GM12878 (cell line): Measurements from ENCODE around the gene ZNF397. TPM values are rescaled to one million over a fixed set of nuclear protein-coding genes. Genes with fewer than 3 reads are reported as not detected.

Experiments
- ASH2L ChIP-seq: fragments of 300-600, 200-600 bp; sonication (generic); IDR thresholded peaks from 2 replicates; pipeline ENCODE4 v1.6.1; 2017; ENCODE audit warnings: low read depth, mild to moderate bottlenecking, borderline replicate concordance
- ATF7 ChIP-seq: fragments of 450-650 bp; IDR thresholded peaks from 2 replicates; pipeline ENCODE4 v1.6.1; 2016; ENCODE audit warnings: low read depth, mild to moderate bottlenecking
- CHD2 ChIP-seq: IDR thresholded peaks from 2 replicates; pipeline ENCODE4 v1.6.1; 2011; ENCODE audit warnings: low read depth, low read length, improper control_type of control experiment, borderline replicate concordance
- CREB1 ChIP-seq: IDR thresholded peaks from 2 replicates; pipeline ENCODE4 v1.6.1; 2012; ENCODE audit warnings: low read depth, mild to moderate bottlenecking, inconsistent platforms
- ELK1 ChIP-seq: IDR thresholded peaks from 2 replicates; pipeline ENCODE4 v1.6.1; 2012; ENCODE audit warnings: low read depth, low read length, improper control_type of control experiment
- EP300 ChIP-seq, 2 experiments: fragments of 150-350 bp in 1 of 2; IDR thresholded peaks; 2 replicates each; pipeline ENCODE4 v1.6.1; 2011 to 2012; ENCODE audit warnings: low read depth in 2 of 2, low read length in 2 of 2, borderline replicate concordance in 1 of 2, improper control_type of control experiment in 1 of 2, inconsistent platforms in 1 of 2; ENCODE audit not compliant: control insufficient read depth in 1 of 2
- IKZF2 ChIP-seq, 2 experiments: fragments of 450-650 bp; IDR thresholded peaks; 2 replicates each; pipeline ENCODE4 v1.6.1; 2017; ENCODE audit warnings: mild to moderate bottlenecking in 2 of 2, moderate library complexity in 2 of 2
- NBN ChIP-seq: fragments of 450-650 bp; IDR thresholded peaks from 2 replicates; pipeline ENCODE4 v1.6.1; 2016
- NFYB ChIP-seq: IDR thresholded peaks from 2 replicates; pipeline ENCODE4 v1.6.1; 2011; ENCODE audit warnings: low read depth, mild to moderate bottlenecking, low read length, improper control_type of control experiment, moderate library complexity; ENCODE audit not compliant: insufficient read depth
- NR2C1 ChIP-seq: fragments of 450-650 bp; IDR thresholded peaks from 2 replicates; pipeline ENCODE4 v1.6.1; 2017; ENCODE audit warnings: antibody characterized with exemption, mild to moderate bottlenecking, moderate library complexity
- POLR2AphosphoS2 ChIP-seq: IDR thresholded peaks from 2 replicates; pipeline ENCODE4 v1.6.1; 2011; ENCODE audit warnings: low read depth, mild to moderate bottlenecking, low read length, improper control_type of control experiment, moderate library complexity
- SMARCA5 ChIP-seq: fragments of 450-650 bp; IDR thresholded peaks from 2 replicates; pipeline ENCODE4 v1.6.1; 2017; ENCODE audit warnings: mild to moderate bottlenecking
- TAF1 ChIP-seq: IDR thresholded peaks from 2 replicates; pipeline ENCODE4 v1.6.1; 2011; ENCODE audit warnings: mild to moderate bottlenecking, low read depth, low read length, borderline replicate concordance
- TARDBP ChIP-seq: IDR thresholded peaks from 2 replicates; pipeline ENCODE4 v1.6.1; 2016; ENCODE audit warnings: borderline replicate concordance
- USF1 ChIP-seq: IDR thresholded peaks from 2 replicates; pipeline ENCODE4 v1.6.1; 2011; ENCODE audit warnings: borderline replicate concordance, low read depth, mild to moderate bottlenecking, moderate library complexity, mixed read lengths, low read length; ENCODE audit not compliant: insufficient read depth; ENCODE audit errors: extremely low read length
- polyA plus RNA-seq, 11 experiments: library from polyadenylated mRNA; depleted of rRNA in 4 of 11; unstranded in 6 of 11; stranded (reverse) in 5 of 11; fragments of >200 nt; fragmentation: Nextera tagmentation in 4 of 11; fragmentation: Illumina TruSeq in 1 of 11; extraction: Ambion mirVana in 4 of 11; extraction: Trizol in 1 of 11; gene quantifications; 1 replicate in 1 of 11; 2 replicates in 10 of 11; pipeline versions ENCODE4 v1.2.1 to v1.2.3, GENCODE V29; 2011 to 2016; ENCODE audit warnings: inconsistent platforms in 2 of 11, missing spikeins in 2 of 11, low read depth in 1 of 11
- total RNA-seq, 4 experiments: library from RNA; depleted of rRNA in 3 of 4; stranded (reverse); fragments of >200 nt in 3 of 4; fragmentation: Illumina TruSeq in 1 of 4; extraction: Trizol in 1 of 4; gene quantifications; 2 replicates each; pipeline versions ENCODE4 v1.2.1 to v1.2.3, GENCODE V29; 2013 to 2021
- TF ChIP-seq, protein P1 (sequence below): IDR thresholded peaks from 2 replicates; pipeline ENCODE4 v1.6.1; 2012; ENCODE audit warnings: mild to moderate bottlenecking, low read depth, low read length
- TF ChIP-seq, protein P2 (sequence below): fragments of 150-350 bp; IDR thresholded peaks from 2 replicates; pipeline ENCODE4 v1.6.1; 2014; ENCODE audit warnings: mild to moderate bottlenecking, low read depth, low read length
- TF ChIP-seq, protein P3 (sequence below): fragments of 450-650 bp; formaldehyde crosslinking; IDR thresholded peaks from 2 replicates; pipeline ENCODE4 v1.5.0; 2022; ENCODE audit warnings: mild to moderate bottlenecking, missing genetic modification characterization

ZNF397 gene
- total and polyA plus RNA-seq, 10 of the 15 experiments (the other 5 are each of a cell fraction or from before 2014, with no cell fraction given): 5.2 to 13.3 (median 10.8) TPM

DNA sequence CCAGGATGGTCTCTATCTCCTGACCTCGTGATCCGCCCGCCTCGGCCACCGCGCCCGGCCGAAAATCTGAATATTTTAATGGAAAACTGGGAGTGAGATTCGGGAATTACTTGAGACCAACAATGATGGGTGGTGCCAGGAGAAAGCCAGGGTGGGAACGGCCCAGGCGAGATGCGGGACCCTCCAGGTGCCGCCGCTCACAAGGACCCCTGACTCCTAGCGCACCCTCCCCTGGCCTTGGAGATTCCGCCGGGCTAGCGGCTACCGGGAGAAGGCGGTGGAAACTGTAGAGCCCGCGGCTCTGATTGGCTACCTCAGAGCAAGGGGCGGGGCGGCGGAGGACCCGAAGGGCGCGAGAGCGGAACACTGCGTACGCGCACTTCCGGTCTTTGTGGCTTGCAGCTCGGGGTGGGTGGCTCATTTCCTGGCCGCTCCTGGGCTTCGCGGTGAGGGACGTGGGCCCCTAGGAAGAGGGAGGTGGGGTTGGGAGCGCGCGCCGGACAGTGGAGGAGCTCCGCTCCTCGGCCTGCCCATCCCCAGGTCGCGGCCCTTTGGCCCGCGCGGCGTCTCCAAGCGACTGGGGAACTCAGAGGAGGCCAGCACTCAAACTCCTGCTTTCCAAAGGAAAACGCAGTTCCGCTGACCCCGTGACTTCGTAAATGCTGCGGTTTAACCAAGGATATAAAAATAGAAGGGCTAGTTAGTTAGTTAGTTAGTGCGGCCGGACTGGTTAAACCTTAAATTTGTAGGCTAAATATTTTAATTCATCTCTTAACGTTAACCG lies at the start of gene ZNF397 (continued):
- TF ChIP-seq, protein P1, sequence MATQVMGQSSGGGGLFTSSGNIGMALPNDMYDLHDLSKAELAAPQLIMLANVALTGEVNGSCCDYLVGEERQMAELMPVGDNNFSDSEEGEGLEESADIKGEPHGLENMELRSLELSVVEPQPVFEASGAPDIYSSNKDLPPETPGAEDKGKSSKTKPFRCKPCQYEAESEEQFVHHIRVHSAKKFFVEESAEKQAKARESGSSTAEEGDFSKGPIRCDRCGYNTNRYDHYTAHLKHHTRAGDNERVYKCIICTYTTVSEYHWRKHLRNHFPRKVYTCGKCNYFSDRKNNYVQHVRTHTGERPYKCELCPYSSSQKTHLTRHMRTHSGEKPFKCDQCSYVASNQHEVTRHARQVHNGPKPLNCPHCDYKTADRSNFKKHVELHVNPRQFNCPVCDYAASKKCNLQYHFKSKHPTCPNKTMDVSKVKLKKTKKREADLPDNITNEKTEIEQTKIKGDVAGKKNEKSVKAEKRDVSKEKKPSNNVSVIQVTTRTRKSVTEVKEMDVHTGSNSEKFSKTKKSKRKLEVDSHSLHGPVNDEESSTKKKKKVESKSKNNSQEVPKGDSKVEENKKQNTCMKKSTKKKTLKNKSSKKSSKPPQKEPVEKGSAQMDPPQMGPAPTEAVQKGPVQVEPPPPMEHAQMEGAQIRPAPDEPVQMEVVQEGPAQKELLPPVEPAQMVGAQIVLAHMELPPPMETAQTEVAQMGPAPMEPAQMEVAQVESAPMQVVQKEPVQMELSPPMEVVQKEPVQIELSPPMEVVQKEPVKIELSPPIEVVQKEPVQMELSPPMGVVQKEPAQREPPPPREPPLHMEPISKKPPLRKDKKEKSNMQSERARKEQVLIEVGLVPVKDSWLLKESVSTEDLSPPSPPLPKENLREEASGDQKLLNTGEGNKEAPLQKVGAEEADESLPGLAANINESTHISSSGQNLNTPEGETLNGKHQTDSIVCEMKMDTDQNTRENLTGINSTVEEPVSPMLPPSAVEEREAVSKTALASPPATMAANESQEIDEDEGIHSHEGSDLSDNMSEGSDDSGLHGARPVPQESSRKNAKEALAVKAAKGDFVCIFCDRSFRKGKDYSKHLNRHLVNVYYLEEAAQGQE: 0 out of 2 replicates have a peak, but pooled peaks have one; percentile 40
- TF ChIP-seq ATF7: no peak; the same call in none of the 2 replicates
- peak; percentile 98 for TF ChIP-seq TAF1
- TF ChIP-seq IKZF2 (IDR thresholded peaks at IDR 0.05): peak; percentile 90 to 91
- TF ChIP-seq ELK1: peak; percentile 90
- no peak; the same call in 1 of the 2 replicates for TF ChIP-seq CHD2
- TF ChIP-seq POLR2AphosphoS2: 0 out of 2 replicates have a peak, but pooled peaks have one; percentile 57
- TF ChIP-seq NR2C1: no peak
- TF ChIP-seq TARDBP: no peak
- TF ChIP-seq SMARCA5: 0 out of 2 replicates have a peak, but pooled peaks have one; percentile 8
- TF ChIP-seq CREB1: peak; percentile 80; the same call in 1 of the 2 replicates
- no peak for TF ChIP-seq ASH2L
- peak; percentile 93 for TF ChIP-seq NFYB
- TF ChIP-seq NBN: peak; percentile 80; the same call in 1 of the 2 replicates
- TF ChIP-seq, protein P2, sequence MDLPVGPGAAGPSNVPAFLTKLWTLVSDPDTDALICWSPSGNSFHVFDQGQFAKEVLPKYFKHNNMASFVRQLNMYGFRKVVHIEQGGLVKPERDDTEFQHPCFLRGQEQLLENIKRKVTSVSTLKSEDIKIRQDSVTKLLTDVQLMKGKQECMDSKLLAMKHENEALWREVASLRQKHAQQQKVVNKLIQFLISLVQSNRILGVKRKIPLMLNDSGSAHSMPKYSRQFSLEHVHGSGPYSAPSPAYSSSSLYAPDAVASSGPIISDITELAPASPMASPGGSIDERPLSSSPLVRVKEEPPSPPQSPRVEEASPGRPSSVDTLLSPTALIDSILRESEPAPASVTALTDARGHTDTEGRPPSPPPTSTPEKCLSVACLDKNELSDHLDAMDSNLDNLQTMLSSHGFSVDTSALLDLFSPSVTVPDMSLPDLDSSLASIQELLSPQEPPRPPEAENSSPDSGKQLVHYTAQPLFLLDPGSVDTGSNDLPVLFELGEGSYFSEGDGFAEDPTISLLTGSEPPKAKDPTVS: no peak
- TF ChIP-seq, protein P3, sequence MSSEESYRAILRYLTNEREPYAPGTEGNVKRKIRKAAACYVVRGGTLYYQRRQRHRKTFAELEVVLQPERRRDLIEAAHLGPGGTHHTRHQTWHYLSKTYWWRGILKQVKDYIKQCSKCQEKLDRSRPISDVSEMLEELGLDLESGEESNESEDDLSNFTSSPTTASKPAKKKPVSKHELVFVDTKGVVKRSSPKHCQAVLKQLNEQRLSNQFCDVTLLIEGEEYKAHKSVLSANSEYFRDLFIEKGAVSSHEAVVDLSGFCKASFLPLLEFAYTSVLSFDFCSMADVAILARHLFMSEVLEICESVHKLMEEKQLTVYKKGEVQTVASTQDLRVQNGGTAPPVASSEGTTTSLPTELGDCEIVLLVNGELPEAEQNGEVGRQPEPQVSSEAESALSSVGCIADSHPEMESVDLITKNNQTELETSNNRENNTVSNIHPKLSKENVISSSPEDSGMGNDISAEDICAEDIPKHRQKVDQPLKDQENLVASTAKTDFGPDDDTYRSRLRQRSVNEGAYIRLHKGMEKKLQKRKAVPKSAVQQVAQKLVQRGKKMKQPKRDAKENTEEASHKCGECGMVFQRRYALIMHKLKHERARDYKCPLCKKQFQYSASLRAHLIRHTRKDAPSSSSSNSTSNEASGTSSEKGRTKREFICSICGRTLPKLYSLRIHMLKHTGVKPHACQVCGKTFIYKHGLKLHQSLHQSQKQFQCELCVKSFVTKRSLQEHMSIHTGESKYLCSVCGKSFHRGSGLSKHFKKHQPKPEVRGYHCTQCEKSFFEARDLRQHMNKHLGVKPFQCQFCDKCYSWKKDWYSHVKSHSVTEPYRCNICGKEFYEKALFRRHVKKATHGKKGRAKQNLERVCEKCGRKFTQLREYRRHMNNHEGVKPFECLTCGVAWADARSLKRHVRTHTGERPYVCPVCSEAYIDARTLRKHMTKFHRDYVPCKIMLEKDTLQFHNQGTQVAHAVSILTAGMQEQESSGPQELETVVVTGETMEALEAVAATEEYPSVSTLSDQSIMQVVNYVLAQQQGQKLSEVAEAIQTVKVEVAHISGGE: 0 out of 2 replicates have a peak, but pooled peaks have one; percentile 6
- TF ChIP-seq EP300 (IDR thresholded peaks at IDR 0.05; ENCODE audit: borderline replicate concordance in 1 of 2, control insufficient read depth in 1 of 2, low read depth in 2 of 2, low read length in 2 of 2): peak in 1 of 2 experiments; percentile 61; a peak in 1 of 4 replicates
- TF ChIP-seq USF1: no peak
